Loucy (cell line): Measurements from ENCODE around the gene RCL1.

ENCODE experiments used
- CTCF ChIP-seq: fragments of 200-600 bp; sonication (generic); conservative IDR thresholded peaks from 2 replicates; pipeline ENCODE4 v1.5.1; 2014; ENCODE audit warnings: mild to moderate bottlenecking, antibody characterized with exemption, low read length
- EZH2phosphoT487 ChIP-seq: fragments of 200-600 bp; IDR thresholded peaks from 2 replicates; pipeline ENCODE4 v1.6.1; 2018; ENCODE audit warnings: antibody characterized with exemption, mild to moderate bottlenecking, moderate library complexity, borderline replicate concordance

- TF ChIP-seq CTCF = no peak
- TF ChIP-seq EZH2phosphoT487 = no peak
These were observed 11.8 kb downstream of the RCL1 start for GRCh38 chr9:4804531-4805016.
